HG02970 (cell line): ENCODE results near the gene PROCR.
"Not testable (repeated sequence)": the region's sequence is repeated elsewhere in the genome, so short reads cannot be mapped to it uniquely, and the experiment has no call there.

Source experiments
- ATAC-seq: cut with Tn5 transposase; IDR thresholded peaks from one replicate; pipeline ENCODE4 v1.9.1; 2021; ENCODE audit warnings: mild to moderate bottlenecking, moderate library complexity, moderate number of reproducible peaks; ENCODE audit not compliant: unreplicated experiment, low FRiP score

Gene PROCR

DNA sequence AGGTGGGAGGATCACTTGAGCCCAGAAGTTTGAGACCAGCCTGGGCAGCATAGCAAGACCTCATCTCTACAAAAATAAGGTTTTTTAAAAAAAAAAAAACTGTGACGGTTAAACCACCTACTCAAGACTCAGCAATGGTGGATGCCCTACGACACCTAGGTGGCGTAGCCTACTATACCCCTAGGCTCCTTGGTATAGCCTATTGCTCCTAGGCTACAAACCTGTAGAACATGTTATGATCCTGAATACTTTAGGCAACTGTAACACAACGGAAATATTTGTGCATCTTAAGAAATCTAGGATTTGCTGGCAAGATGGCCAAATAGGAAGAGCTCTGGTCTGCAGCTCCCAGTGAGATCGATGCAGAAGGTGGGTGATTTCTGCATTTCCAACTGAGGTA, 11.5 kb upstream of the PROCR start:
- ATAC-seq: not testable (repeated sequence)

DNA sequence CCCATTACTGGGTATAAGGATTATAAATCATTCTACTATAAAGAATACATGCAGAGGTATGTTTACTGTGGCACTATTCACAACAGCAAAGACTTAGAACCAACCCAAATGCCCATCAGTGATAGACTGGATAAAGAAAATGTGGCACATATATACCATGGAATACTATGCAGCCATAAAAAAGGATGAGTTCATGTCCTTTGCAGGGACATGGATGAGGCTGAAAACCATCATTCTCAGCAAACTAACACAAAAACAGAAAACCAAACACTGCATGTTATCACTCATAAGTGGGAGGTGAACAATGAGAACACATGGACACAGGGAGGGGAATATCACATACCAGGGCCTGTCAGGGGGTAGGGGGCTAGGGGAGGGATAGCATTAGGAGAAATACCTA, 7.3 kb upstream of the PROCR start:
- not testable (repeated sequence) for ATAC-seq

DNA sequence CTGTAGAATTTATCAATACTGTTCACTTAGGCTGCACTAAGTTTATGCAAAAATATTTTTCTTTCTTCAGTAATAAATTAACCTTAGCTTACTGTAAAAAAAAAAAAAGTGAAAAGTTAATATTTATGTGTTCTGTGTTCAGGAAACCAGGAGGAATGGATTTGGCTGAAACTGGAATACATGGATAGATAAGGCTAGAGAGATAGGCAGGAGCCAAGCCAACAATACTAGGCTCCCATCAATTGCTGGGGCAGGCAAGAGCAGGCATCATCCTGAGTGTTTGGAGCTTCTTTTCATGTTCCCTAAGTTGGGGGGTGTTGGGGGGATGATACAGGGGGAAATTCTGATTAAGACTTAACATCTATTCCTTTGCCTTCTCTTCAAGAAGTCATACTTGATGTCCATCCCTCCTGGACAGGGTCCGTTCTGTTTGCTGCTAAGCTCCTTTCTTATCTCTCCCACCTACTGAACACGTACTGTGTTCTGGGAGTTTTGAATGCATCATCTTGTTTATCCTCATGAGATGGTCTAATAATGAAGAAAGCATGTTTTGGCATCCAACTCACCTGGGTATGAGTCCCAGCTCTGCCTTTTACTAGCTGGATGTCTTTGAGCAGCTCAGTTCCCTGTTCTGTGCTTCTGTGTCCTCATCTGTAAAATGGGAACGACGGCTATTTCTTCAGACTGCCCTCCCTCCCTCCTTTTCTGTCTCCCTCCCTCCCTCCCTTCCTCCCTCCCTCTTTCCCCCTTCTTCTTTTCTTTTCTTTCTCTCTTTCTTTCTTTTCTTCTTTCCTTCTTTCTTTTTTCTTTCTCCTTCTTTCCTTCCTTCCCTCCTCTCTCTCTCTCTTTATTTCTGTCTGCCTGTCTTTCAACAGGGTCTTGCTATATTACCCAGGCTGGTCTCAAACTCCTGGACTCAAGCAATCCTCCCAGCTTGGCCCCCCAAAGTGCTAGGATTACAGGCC, 6.4 kb upstream of the PROCR start:
- no peak for ATAC-seq

DNA sequence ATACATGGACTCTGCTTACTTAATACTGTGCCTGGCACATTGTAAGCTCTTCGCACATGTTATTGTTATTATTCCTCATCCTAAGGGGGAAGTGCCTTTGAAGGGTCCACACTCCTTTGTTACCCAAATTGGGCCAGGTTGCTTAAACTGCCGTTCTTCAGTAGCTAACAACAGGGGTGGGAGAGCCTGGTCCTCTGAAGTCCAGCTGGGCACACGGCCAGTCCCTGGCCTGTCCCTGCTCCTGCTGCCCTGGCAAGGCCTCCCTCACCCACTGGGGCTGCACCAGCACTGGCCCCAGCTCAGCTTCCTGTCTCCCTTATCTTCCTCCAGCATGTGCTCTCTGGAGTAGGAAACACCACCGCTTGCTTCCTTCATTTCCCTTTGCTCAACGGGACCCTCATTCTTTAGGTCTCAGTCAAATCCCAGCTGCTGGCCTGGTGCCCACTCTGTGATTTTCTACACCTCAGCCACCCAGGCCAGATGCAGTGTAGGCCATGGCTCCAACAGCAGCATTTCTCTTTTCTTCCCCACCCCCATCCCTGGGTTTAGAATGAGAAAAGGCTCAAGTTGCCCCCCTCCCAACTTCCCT, 5.5 kb upstream of the PROCR start:
- no peak for ATAC-seq

DNA sequence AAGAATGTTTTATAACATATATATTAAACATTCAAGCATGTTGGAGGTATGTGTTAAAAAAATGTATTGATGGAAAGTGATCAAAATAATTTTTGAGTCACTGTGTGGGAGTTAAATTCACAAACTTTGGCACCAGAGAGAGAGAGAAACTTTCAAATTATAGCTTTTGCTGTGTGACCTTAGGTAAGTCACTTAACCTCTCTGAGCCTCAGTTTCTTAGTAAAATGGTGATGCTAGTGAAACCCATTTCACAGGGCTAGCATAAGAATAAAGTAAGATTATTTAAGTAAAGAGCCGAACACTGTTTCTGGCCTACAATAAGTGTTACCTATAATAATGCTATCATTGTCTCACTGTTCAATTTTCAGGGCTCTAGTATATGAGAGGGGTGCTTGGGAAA, 4.1 kb upstream of the PROCR start:
- no peak for ATAC-seq

DNA sequence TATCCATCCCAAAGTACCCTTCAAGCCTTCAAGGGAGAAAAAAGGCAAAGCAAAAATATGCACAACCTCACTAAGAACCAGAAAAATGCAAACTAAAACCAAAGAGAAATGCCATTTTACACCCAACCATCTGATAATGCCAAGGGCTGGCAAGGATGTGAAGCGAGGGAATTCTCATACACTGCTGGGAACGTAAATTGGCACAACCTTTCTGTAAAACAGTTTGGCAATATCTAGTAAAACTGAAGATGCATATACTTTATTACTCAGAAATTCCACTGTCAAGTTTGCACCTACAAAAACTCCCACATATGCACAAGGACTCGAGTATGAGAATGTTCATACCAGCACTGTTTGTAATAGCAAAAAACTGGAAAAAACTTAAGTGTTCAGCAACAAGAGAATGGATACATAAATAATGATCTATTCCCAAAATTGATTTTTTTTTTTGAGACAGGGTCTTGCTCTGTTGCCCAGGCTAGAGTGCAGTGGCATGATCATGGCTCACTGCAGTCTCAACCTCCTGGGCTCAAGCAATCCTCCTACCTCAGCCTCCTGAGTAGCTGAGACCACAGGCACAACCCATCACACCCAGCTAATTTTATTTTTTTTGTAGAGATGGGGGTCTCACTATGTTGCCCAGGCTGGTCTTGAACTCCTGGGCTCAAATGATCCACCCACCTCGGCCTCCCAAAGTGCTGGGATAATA, 3.0 kb upstream of the PROCR start:
- ATAC-seq: not testable (repeated sequence)

DNA sequence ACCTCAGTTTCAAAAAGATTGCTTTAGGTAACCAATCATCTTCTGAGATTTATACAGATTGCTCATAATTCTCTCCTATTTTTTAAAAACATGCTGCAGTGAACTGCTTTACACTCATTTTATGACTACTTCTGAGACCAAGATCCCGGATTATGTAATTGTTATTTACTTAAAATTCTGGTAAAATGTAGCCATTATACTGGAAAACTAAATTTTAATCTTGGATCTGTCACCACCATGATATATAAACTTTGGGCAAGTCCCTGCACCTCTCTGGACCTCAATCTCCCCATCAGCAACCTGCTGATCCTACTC, 477 bp upstream of the PROCR start:
- no peak for ATAC-seq

DNA sequence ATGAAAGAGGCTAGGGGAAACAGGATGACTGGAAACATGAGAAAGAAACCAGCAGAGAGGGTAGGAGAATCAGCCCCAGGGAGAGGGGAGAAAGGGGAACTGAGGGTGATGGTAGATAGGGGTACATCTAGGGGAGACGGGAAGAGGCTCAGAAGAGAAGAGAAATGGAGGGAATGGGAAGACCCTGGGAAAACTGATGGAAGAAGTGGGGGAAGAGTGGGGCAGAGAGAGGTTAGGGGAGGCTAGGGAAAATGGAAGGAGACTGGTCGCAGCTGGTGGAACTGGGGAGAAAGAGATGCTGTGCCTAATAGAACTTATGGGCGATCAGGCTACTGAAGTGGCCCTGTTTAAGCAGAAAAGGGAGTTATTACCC, 548 bp downstream of the PROCR start:
- ATAC-seq: no peak

DNA sequence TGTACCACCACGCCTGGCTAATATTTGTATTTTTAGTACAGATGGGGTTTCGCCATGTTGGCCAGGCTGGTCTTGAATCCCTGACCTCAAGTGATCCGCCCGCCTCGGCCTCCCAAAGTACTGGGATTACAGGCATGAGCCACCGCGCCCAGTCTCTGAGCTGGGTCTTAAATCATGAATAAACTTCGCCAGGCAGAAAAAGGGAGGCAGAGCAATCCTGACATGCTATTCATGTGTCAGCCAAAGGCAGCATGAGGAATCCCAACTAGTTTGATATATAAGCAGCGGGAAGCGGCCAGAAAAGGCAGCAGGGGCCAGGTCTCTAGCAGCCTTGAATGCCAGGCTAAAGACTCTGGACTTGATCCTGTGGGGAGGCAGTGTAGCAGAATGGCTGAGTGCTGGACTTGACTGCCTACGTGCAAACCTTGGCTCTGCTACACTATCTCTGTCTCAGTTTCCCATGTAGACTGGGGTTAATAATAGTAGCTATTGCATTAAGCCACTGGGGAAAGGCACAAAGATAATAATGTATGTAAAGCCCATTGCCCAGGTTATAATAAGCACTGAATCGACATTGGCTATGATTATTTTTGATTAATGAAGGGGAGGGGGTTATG, 1.8 kb downstream of the PROCR start:
- ATAC-seq: no peak

DNA sequence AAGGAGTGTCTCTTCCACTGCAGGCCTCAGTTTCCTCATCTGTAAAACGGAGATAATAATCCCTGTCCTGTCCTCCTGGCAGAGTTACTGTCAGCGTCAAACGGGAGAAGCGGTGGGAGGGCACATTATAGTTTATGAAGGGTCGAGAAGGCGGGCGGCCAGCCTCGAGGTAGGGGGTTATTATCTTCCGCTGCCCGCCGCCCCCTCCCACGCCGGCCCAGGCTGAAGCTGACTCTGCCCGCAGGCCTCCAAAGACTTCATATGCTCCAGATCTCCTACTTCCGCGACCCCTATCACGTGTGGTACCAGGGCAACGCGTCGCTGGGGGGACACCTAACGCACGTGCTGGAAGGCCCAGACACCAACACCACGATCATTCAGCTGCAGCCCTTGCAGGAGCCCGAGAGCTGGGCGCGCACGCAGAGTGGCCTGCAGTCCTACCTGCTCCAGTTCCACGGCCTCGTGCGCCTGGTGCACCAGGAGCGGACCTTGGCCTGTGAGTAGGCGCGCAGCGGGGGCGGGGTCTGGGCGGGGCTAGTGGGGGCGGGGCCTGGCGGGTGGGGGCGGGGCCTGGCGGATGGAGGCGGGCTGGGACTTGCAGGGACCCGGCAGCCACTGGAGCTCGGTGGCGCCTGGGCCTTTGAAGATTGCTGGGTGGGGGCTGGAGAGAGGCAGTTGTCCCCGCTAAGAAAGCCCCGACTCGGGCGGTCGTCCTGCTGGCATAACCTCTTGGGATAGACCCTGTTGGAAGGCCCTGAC, 2.8 kb downstream of the PROCR start:
- no peak for ATAC-seq

DNA sequence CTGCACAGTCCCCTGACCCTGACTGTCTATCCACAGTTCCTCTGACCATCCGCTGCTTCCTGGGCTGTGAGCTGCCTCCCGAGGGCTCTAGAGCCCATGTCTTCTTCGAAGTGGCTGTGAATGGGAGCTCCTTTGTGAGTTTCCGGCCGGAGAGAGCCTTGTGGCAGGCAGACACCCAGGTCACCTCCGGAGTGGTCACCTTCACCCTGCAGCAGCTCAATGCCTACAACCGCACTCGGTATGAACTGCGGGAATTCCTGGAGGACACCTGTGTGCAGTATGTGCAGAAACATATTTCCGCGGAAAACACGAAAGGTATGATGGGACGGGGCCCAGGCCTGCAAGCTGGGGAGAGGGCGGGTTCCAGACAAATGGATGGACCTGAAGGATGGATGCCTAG, 4.3 kb downstream of the PROCR start:
- ATAC-seq: no peak

DNA sequence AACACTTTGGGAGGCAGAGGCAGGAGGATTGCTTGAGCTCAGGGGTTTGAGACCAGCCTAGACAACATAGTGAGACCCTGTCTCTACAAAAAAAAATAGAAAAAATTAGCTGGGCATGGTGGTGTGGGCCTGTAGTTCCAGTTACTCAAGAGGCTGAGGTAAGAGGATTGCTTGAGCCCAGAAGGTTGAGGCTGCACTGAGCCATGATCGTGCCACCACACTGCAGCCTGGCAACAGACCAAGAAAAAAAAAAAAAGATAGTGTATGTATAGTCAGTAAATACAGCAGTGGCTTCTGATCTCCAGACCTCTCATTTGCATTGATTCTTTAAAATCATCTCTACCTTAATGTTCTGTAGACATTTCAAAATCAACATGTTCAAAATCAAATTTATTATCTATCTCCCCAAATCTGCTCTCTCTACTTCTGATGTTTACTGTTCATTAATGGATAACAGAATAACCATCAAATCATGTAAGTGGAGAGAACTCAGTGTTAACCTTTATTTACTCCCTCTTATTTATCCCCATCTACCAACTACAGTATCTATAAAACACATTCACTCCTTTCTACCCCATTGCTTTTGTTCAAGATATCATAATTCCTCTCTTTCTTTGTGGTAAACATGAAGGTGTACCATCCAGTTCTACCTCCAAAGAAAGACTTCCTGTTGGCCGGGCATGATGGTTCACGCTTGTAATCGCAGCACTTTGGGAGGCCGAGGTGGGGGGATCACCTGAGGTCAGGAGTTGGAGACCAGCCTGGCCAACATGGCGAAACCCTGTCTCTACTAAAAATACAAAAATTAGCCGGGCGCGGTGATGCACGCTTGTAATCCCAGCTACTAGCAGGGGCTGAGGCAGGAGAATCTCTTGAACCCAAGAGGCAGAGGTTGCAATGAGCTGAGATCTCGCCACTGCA, 7.7 kb downstream of the PROCR start:
- no peak for ATAC-seq

DNA sequence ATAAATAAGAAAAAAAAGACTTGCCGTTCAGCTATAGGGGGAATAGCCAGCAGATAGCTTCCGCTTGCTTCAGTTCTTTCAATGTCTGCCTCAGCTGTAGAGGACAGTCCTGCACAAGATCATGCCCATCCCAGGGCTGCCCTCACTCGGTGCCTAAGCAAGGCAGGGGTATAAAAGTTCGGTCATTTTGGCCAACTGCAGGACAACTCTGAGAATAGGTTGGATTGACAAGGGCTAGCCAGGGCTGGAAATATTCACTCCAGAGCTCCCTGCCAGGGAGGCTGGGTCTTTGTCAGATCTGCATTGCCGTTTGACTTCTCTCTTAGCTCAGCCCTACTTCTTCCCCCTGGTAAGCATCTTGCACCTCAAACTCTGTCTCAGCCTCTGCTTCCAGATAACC, 8.4 kb downstream of the PROCR start:
- no peak for ATAC-seq

DNA sequence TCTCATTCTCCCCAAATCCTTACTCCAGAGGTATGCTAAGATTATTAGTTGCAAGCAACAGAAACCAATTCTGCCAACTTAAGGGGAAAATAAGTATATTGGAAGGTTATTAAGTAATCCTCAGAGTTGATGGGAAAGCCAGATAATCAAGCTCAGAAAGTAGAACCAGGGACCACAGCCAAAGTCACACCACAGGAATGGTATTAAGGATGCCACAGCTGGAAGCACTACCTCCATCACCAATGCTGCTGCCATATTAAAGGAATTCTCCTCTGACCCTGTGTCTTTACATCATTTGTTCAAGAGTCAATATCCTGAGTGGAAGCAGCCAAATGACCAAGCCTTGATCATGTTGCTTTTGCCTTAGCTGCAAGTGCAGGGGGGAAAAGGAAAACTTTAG, 9.9 kb downstream of the PROCR start:
- no peak for ATAC-seq

DNA sequence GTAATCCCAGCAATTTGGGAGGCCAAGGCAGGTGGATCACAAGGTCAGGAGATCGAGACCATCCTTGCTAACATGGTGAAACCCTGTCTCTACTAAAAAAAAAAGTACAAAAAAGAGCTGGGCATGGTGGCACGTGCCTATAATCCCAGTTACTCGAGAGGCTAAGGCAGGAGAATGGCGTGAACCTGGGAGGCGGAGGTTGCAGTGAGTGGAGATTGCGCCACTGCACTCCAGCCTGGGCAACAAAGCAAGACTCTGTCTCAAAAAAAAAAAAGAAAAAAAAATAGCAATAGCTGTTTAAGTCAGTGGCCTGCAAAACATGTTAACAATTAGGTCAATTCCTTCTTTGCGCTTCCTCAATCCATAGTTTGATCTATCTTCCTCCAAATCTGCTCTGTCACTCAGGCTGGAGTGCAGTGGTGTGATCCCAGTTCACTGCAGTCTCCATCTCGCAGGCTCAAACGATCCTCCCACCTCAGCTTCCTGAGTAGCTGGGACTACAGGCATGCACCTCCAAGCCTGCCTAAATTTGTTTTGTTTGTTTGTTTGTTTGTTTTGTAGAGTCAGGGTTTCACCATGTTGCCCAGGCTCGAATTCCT, 14.9 kb downstream of the PROCR start:
- ATAC-seq: not testable (repeated sequence)

DNA sequence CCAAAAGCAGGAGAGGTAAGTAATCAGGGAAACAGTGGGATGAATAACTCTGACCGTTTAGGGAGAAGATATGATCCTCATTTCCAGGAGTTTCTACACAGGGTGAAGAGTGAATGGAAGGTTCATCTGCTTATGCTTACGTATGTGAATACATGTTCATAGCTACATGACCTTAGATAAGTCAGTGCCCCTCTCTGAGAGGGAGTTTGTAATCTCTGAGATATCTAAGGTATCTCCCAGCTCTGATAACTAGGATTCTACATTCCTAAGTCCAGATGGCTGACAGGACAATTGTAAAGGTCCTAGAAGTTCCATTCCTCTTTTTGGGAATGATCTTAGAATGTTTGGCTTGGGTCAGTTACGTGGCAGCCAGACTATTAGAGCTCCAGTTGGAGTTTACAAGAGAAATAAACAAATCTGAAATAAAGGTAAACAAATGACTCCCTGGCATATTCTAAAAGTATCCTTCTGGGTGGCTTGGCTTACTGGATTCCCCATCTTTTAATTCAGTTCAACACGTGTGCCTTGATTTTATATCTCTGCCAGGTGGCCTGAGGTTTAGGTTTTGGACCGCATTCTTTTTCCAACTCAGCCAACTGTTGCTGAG, 15.8 kb downstream of the PROCR start:
- ATAC-seq: no peak

DNA sequence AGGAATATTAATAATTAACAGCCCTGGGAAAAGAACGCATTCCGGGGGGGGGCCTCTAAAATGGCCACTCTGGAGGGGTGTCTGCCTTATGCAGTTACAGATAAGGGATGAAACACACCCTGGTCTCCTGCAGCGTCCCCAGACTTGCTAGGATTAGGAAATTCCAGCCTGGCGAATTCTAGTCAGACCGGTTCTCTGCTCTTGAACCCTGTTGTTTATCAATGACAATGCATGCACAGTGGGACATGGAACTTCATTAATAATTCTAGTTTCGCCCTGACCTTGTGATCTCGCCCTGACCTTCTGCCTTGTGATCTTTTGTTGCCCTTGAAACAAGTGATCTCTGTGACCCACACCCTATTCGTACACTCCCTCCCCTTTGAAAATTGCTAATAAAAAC, 17.4 kb downstream of the PROCR start:
- ATAC-seq: not testable (repeated sequence)

DNA sequence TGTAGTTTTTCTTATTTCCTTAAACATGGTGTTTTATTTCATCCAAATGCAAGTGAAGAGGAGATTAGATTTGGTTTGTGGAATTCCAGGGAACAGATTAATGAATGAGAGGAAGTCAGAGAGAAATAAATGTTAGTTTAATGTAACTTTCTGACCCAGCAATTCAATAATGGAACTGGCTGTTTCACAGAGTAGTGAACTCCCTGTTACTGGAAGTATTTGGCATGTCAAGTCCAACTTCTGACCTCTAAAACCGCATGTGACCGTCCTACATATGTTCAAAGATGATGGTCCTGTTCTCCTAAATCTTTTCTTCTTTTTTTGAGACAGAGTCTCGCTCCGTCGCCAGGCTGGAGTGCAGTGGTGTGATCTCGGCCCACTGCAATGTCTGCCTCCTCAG, 18.7 kb downstream of the PROCR start:
- no peak for ATAC-seq
